ENCODE data around the gene TBXAS1.

Gene TBXAS1

GRCh38 chr7:140026935-140027334 is 197.9 kb downstream of the TBXAS1 start:
- no peak for DNase-seq (ENCODE audit: low spot score)
- in situ Hi-C loops (cut with MboI; ENCODE audit: low pct_unique_long_range_greater_than_20kb, low sequenced_read_pairs, unreplicated experiment): no loop called here
- TF ChIP-seq CTCF (IDR thresholded peaks at IDR 0.05; ENCODE audit: extremely low read depth, insufficient read depth, missing control alignments): no peak

GRCh38 chr7:140027858-140028257 is 198.8 kb downstream of the TBXAS1 start:
- no peak for TF ChIP-seq CTCF (IDR thresholded peaks at IDR 0.05; ENCODE audit: extremely low read depth, insufficient read depth, missing control alignments)
- no peak for DNase-seq (ENCODE audit: low spot score)
- in situ Hi-C loops (cut with MboI; ENCODE audit: low pct_unique_long_range_greater_than_20kb, low sequenced_read_pairs, unreplicated experiment): no loop called here

GRCh38 chr7:140028311-140028710 is 199.2 kb downstream of the TBXAS1 start:
- no peak for DNase-seq (ENCODE audit: low spot score)
- in situ Hi-C loops (cut with MboI; ENCODE audit: low pct_unique_long_range_greater_than_20kb, low sequenced_read_pairs, unreplicated experiment): no loop called here
- no peak for TF ChIP-seq CTCF (IDR thresholded peaks at IDR 0.05; ENCODE audit: extremely low read depth, insufficient read depth, missing control alignments)

GRCh38 chr7:140029072-140029471 is 200.0 kb downstream of the TBXAS1 start:
- no peak for TF ChIP-seq CTCF (IDR thresholded peaks at IDR 0.05; ENCODE audit: extremely low read depth, insufficient read depth, missing control alignments)
- in situ Hi-C loops (cut with MboI; ENCODE audit: low pct_unique_long_range_greater_than_20kb, low sequenced_read_pairs, unreplicated experiment): no loop called here
- no peak for DNase-seq (ENCODE audit: low spot score)

GRCh38 chr7:140031364-140031763 is 202.3 kb downstream of the TBXAS1 start:
- no peak for DNase-seq (ENCODE audit: low spot score)
- in situ Hi-C loops (cut with MboI; ENCODE audit: low pct_unique_long_range_greater_than_20kb, low sequenced_read_pairs, unreplicated experiment): no loop called here
- TF ChIP-seq CTCF (IDR thresholded peaks at IDR 0.05; ENCODE audit: extremely low read depth, insufficient read depth, missing control alignments): no peak

GRCh38 chr7:140033036-140033435 is 204.0 kb downstream of the TBXAS1 start:
- in situ Hi-C loops (cut with MboI; ENCODE audit: low pct_unique_long_range_greater_than_20kb, low sequenced_read_pairs, unreplicated experiment): no loop called here
- no peak for TF ChIP-seq CTCF (IDR thresholded peaks at IDR 0.05; ENCODE audit: extremely low read depth, insufficient read depth, missing control alignments)
- DNase-seq (ENCODE audit: low spot score): no peak

- no peak for DNase-seq (ENCODE audit: low spot score)
- no peak for TF ChIP-seq CTCF (IDR thresholded peaks at IDR 0.05; ENCODE audit: extremely low read depth, insufficient read depth, missing control alignments)
- in situ Hi-C loops (cut with MboI; ENCODE audit: low pct_unique_long_range_greater_than_20kb, low sequenced_read_pairs, unreplicated experiment): no loop called here
These were observed 204.8 kb downstream of the TBXAS1 start for GRCh38 chr7:140033779-140034363.

Measured in GM13977 (cell line).